Measurements from ENCODE around the gene PRR35.

PRR35 gene

GRCh38 chr16:590188-590814, 30.1 kb downstream of the PRR35 start:
- TF ChIP-seq CTCF (IDR thresholded peaks at IDR 0.05; ENCODE audit: control extremely low read depth, extremely low read depth, low read depth, missing control alignments) = peak; percentile 13
- DNase-seq (ENCODE audit: extremely low spot score) = no peak
- POLR2A ChIA-PET = no interaction called here
- CTCF ChIA-PET = interaction anchor here (0.9 to 1.3 kb wide), 2 partner anchors 17 to 483 kb away, joined by 3 read pairs; no protein-coding TSS in a partner anchor

DNA sequence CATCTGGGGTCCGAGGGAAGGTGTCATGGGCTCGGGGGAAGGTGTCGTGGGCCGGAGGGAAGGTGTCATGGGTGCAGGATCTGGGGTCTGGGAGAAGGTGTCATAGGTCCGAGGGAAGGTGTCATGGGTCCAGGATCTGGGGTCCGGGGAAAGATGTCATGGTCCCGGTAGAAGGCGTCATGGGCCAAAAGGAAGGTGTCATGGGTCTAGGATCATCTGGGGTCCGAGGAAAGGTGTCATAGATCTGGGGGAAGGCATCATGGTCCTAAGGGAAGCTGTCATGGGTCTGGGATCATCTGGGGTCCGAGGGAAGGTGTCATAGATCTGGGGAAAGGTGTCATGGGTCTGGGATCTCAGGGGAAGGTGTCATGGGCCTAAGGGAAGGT, 30.6 kb downstream of the PRR35 start:
- no peak for TF ChIP-seq CTCF (IDR thresholded peaks at IDR 0.05; ENCODE audit: control extremely low read depth, extremely low read depth, low read depth, missing control alignments)
- ChIA-PET CTCF (interaction anchor here (0.9 to 1.3 kb wide), 2 partner anchors 18 to 484 kb away, joined by 3 read pairs; no protein-coding TSS in a partner anchor), POLR2A (no interaction called here)
- no peak for DNase-seq (ENCODE audit: extremely low spot score)

- ChIA-PET CTCF (no interaction called here), POLR2A (no interaction called here)
- no peak for TF ChIP-seq CTCF (IDR thresholded peaks at IDR 0.05; ENCODE audit: control extremely low read depth, extremely low read depth, low read depth, missing control alignments)
- no peak for DNase-seq (ENCODE audit: extremely low spot score)
Measured at GRCh38 chr16:591231-591630, 31.0 kb downstream of the PRR35 start.

DNA sequence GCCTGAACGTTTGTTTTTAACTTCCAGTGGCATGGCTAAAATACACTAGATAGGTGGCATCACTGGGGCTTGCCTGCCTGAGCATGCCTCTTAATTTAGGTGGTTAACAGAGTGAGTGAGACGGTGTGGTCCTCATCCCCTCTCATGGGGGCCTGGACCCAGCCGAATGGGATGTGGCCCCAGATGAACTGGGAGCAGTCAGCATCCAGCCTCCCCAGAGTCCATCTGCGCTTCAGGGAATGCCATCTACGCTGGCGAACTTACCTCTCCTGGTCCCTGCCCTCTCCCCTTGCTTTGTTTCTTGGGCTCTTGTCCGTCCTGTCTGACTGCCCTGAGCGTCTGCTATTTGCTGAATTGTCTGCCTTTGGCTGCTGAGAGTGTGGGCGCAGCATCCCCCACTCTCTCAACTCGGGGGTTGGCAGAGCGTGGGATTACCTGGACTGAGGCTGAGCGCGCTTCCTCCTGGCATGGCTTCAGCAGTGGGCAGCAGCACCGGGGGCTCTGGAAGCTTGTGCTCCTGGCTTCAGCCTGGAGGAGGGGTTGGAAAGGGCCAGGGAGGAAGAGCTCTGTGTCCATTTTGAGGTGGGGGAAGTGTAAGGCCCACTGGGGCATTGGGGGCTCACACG, 31.8 kb downstream of the PRR35 start:
- no peak for DNase-seq (ENCODE audit: extremely low spot score)
- ChIA-PET POLR2A (no interaction called here), CTCF (no interaction called here)
- TF ChIP-seq CTCF (IDR thresholded peaks at IDR 0.05; ENCODE audit: control extremely low read depth, extremely low read depth, low read depth, missing control alignments) = no peak

GRCh38 chr16:592518-593306, 32.5 kb downstream of the PRR35 start:
- ChIA-PET CTCF (interaction anchor here (0.7 to 1.5 kb wide), 3 partner anchors 9 to 88 kb away, joined by 3 to 4 read pairs (median 4); partner anchors contain the start of gene STUB1), POLR2A (interaction anchor here (0.5 kb wide), 1 partner anchor 16 kb away, joined by 3 read pairs; no protein-coding TSS in a partner anchor)
- DNase-seq (ENCODE audit: extremely low spot score) = no peak
- TF ChIP-seq CTCF (IDR thresholded peaks at IDR 0.05; ENCODE audit: control extremely low read depth, extremely low read depth, low read depth, missing control alignments) = no peak

GRCh38 chr16:593406-593805, 33.2 kb downstream of the PRR35 start:
- no peak for DNase-seq (ENCODE audit: extremely low spot score)
- TF ChIP-seq CTCF (IDR thresholded peaks at IDR 0.05; ENCODE audit: control extremely low read depth, extremely low read depth, low read depth, missing control alignments) = no peak
- CTCF ChIA-PET = interaction anchor here (1.2 to 1.5 kb wide), 2 partner anchors 10 to 87 kb away, joined by 4 read pairs; partner anchors contain the start of gene STUB1
- POLR2A ChIA-PET = no interaction called here

All from GM10248 (cell line).